HG02884 (cell line): ENCODE measurements around the gene OCA2.

Source experiments
- ATAC-seq: cut with Tn5 transposase; IDR thresholded peaks from one replicate; pipeline ENCODE4 v1.9.1; 2021; ENCODE audit warnings: mild to moderate bottlenecking, moderate library complexity; ENCODE audit not compliant: unreplicated experiment

OCA2 gene

GRCh38 chr15:28105793-28106192 lies 6.7 kb upstream of the OCA2 start:
- ATAC-seq, result no peak

- no peak for ATAC-seq
Observed at GRCh38 chr15:28105224-28105791, 6.2 kb upstream of the OCA2 start.

- no peak for ATAC-seq
Observed at GRCh38 chr15:28104326-28104725, 5.2 kb upstream of the OCA2 start.

- no peak for ATAC-seq
Observed at GRCh38 chr15:28103831-28104230, 4.7 kb upstream of the OCA2 start.

- ATAC-seq, result no peak
Observed at GRCh38 chr15:28101983-28102441, 2.9 kb upstream of the OCA2 start.

- ATAC-seq, result no peak
Observed at GRCh38 chr15:28101201-28101600, 2.1 kb upstream of the OCA2 start.

- no peak for ATAC-seq
Observed at GRCh38 chr15:28100516-28101195, 1.5 kb upstream of the OCA2 start.

- no peak for ATAC-seq
Observed at GRCh38 chr15:28099555-28100140, 533 bp upstream of the OCA2 start.

- ATAC-seq, result no peak
Observed at GRCh38 chr15:28098360-28098765, 752 bp downstream of the OCA2 start.

- no peak for ATAC-seq
Observed at GRCh38 chr15:28097656-28098359, 1.3 kb downstream of the OCA2 start.

- ATAC-seq, result no peak
Observed at GRCh38 chr15:28096670-28097431, 2.3 kb downstream of the OCA2 start.

- ATAC-seq, result peak; percentile 3
Observed at GRCh38 chr15:28096411-28096669, 2.8 kb downstream of the OCA2 start.

GRCh38 chr15:28094732-28095521 lies 4.2 kb downstream of the OCA2 start:
- ATAC-seq, result no peak

GRCh38 chr15:28093752-28094535 lies 5.2 kb downstream of the OCA2 start:
- ATAC-seq, result no peak

GRCh38 chr15:28091313-28091712 lies 7.8 kb downstream of the OCA2 start:
- no peak for ATAC-seq

GRCh38 chr15:28086175-28086703 lies 12.9 kb downstream of the OCA2 start:
- peak; percentile 100 for ATAC-seq

- no peak for ATAC-seq
Observed at GRCh38 chr15:28085489-28086174, 13.5 kb downstream of the OCA2 start.

GRCh38 chr15:28084547-28084946 lies 14.6 kb downstream of the OCA2 start:
- ATAC-seq, result no peak
